K562 (cell line): ENCODE measurements around the gene USP2. TPM values are rescaled to one million over a fixed set of nuclear protein-coding genes. Genes with fewer than 3 reads are reported as not detected.

Experiments
- ATAC-seq: fragments of 200-7000 bp; cut with Tn5 transposase; 3 replicates; pipeline ENCODE4 v1.9.1; 2020; ENCODE audit warnings: moderate library complexity
- BruUV-seq: library from RNA; stranded (reverse); fragments of 400-500 nt; replicated peaks from 2 replicates; lab custom pipeline; 2021; lab: Mats Ljungman, UMichigan
- CTCF ChIA-PET: fragments of 300-600 bp; formaldehyde crosslinking; extraction: SDS; loops from one replicate; lab custom pipeline; 2021; ENCODE audit warnings: low intra/inter-chr PET ratio; lab: Yijun Ruan, JAX
- POLR2A ChIA-PET: fragments of 300-600, 350-650 bp; sonication (Branson Sonifier 250); formaldehyde crosslinking; extraction: SDS; loops from one replicate; lab custom pipeline; 2021; ENCODE audit warnings: antibody characterized with exemption, inconsistent platforms; lab: Yijun Ruan, JAX
- DNase-seq, 4 experiments: peaks; one replicate each; pipeline versions ENCODE4 v3.0.0 to v3.0.0-alpha.2; 2011 to 2018; ENCODE audit warnings: low spot score in 3 of 4, mixed read lengths in 3 of 4; ENCODE audit errors: extremely low read depth in 1 of 4
- FAIRE-seq: peaks from 2 replicates; lab custom pipeline; 2011; peaks lifted over from hg19 to GRCh38; lab: Jason Lieb, UNC
- H2AFZ ChIP-seq: 2 replicates; pipeline ENCODE4 v1.6.0; 2011; ENCODE audit warnings: low read depth, low read length, control low read depth, inconsistent platforms
- H3K27ac ChIP-seq: fragments of 200-600 bp; 3 replicates; pipeline ENCODE4 v1.8.0; 2011; ENCODE audit warnings: low read depth, mild to moderate bottlenecking, control low read depth, inconsistent platforms, low read length, moderate library complexity, mixed read lengths; ENCODE audit errors: extremely low read depth
- H3K27me3 ChIP-seq, 2 experiments: fragments of 300-600 bp in 1 of 2; 2 replicates in 1 of 2; 3 replicates in 1 of 2; pipeline versions ENCODE4 v1.6.0 to v1.8.0; 2011; ENCODE audit warnings: inconsistent platforms in 2 of 2, low read length in 2 of 2, mild to moderate bottlenecking in 1 of 2, mixed read lengths in 1 of 2, moderate library complexity in 1 of 2; ENCODE audit not compliant: control insufficient read depth in 2 of 2, insufficient read depth in 2 of 2
- H3K36me3 ChIP-seq: fragments of 300-600 bp; 3 replicates; pipeline ENCODE4 v1.8.0; 2011; ENCODE audit warnings: mild to moderate bottlenecking, low read length, inconsistent platforms; ENCODE audit not compliant: control insufficient read depth, insufficient read depth
- H3K4me1 ChIP-seq, 2 experiments: fragments of 200-600 bp in 1 of 2; replicated peaks in 1 of 2; 2 replicates in 1 of 2; 3 replicates in 1 of 2; pipeline versions ENCODE4 v1.5.1 to v1.8.0; 2011; ENCODE audit warnings: inconsistent platforms in 2 of 2, low read length in 2 of 2, mild to moderate bottlenecking in 1 of 2, mixed read lengths in 1 of 2, moderate library complexity in 1 of 2; ENCODE audit not compliant: control insufficient read depth in 2 of 2, insufficient read depth in 2 of 2
- H3K4me2 ChIP-seq: 2 replicates; pipeline ENCODE4 v1.6.1; 2011; ENCODE audit warnings: low read length, control low read depth, inconsistent platforms, mixed read lengths; ENCODE audit not compliant: insufficient read depth
- H3K4me3 ChIP-seq: fragments of 200-600 bp; sonication (generic), shearing (Covaris generic); 2 replicates; pipeline ENCODE4 v1.5.1; 2016; ENCODE audit warnings: control low read depth, inconsistent platforms
- H3K79me2 ChIP-seq: fragments of 200-600 bp; 3 replicates; pipeline ENCODE4 v1.8.0; 2011; ENCODE audit warnings: low read length, inconsistent platforms; ENCODE audit not compliant: control insufficient read depth, insufficient read depth
- H3K9ac ChIP-seq, 2 experiments: 2 replicates each; pipeline versions ENCODE4 v1.6.0 to v1.6.1; 2011; ENCODE audit warnings: low read depth in 2 of 2, low read length in 2 of 2, control low read depth in 1 of 2, inconsistent platforms in 1 of 2, mild to moderate bottlenecking in 1 of 2, mixed read lengths in 1 of 2; ENCODE audit not compliant: insufficient read depth in 1 of 2
- H3K9me1 ChIP-seq: one replicate; pipeline ENCODE4 v1.6.0; 2011; ENCODE audit warnings: inconsistent platforms, mild to moderate bottlenecking, low read length, moderate library complexity; ENCODE audit not compliant: control insufficient read depth, insufficient read depth
- H3K9me3 ChIP-seq: replicated peaks from 2 replicates; pipeline ENCODE4 v1.5.1; 2011; ENCODE audit warnings: low read depth, low read length, inconsistent platforms; ENCODE audit not compliant: control insufficient read depth, insufficient read depth
- H4K20me1 ChIP-seq: replicated peaks from 2 replicates; pipeline ENCODE4 v1.6.1; 2011; ENCODE audit warnings: low read length, inconsistent platforms, mixed read lengths; ENCODE audit not compliant: control insufficient read depth, insufficient read depth
- ARNT ChIP-seq, 2 experiments: fragments of 450-650 bp; IDR thresholded peaks; 2 replicates each; pipeline ENCODE4 v1.6.1; 2016; ENCODE audit warnings: mild to moderate bottlenecking in 1 of 2
- C11orf30 ChIP-seq: fragments of 450-650 bp; IDR thresholded peaks from 2 replicates; pipeline ENCODE4 v1.6.1; 2016; ENCODE audit warnings: low read depth, mild to moderate bottlenecking
- CHD4 ChIP-seq: fragments of 200-600 bp; sonication (generic); IDR thresholded peaks from 3 replicates; pipeline ENCODE4 v1.6.1; 2012; ENCODE audit warnings: low read depth, mild to moderate bottlenecking, mixed read lengths, low read length, inconsistent platforms; ENCODE audit not compliant: insufficient read depth, insufficient replicate concordance, poor library complexity, severe bottlenecking
- E2F3 ChIP-seq: fragments of 250-450 bp; sonication (Bioruptor Pico); IDR thresholded peaks from 2 replicates; pipeline ENCODE4 v1.4.0; 2020; ENCODE audit warnings: mild to moderate bottlenecking
- FOS ChIP-seq: IDR thresholded peaks from 3 replicates; pipeline ENCODE4 v1.6.1; 2011; ENCODE audit not compliant: insufficient read length; ENCODE audit errors: extremely low read depth
- HMG20A ChIP-seq: fragments of 450-650 bp; formaldehyde crosslinking; conservative IDR thresholded peaks from 2 replicates; pipeline ENCODE4 v1.4.0; 2020; ENCODE audit warnings: mild to moderate bottlenecking, mixed read lengths
- KDM1A ChIP-seq, 2 experiments: fragments of 450-650 bp; IDR thresholded peaks; 2 replicates each; pipeline ENCODE4 v1.6.1; 2016; ENCODE audit warnings: mild to moderate bottlenecking in 2 of 2
- NBN ChIP-seq: fragments of 450-650 bp; IDR thresholded peaks from 2 replicates; pipeline ENCODE4 v1.6.1; 2016; ENCODE audit warnings: low read depth, mild to moderate bottlenecking
- PYGO2 ChIP-seq: fragments of 450-650 bp; IDR thresholded peaks from 2 replicates; pipeline ENCODE4 v1.6.1; 2016; ENCODE audit warnings: mild to moderate bottlenecking, missing genetic modification characterization, moderate library complexity, missing compliant biosample characterization
- RBM15 ChIP-seq: fragments of 200-400 bp; formaldehyde crosslinking; IDR thresholded peaks from 2 replicates; pipeline ENCODE4 v1.6.1; 2018; ENCODE audit warnings: mild to moderate bottlenecking, low read length, moderate library complexity; ENCODE audit not compliant: insufficient read depth
- RBM25 ChIP-seq: fragments of 200-400 bp; formaldehyde crosslinking; IDR thresholded peaks from 2 replicates; pipeline ENCODE4 v1.6.1; 2018; ENCODE audit warnings: low read length, low read depth, moderate library complexity; ENCODE audit not compliant: severe bottlenecking
- SIRT6 ChIP-seq: IDR thresholded peaks from one replicate; pipeline ENCODE4 v1.6.1; 2012; ENCODE audit warnings: low read depth, mild to moderate bottlenecking, control low read depth, inconsistent platforms, low read length, moderate library complexity
- SRSF7 ChIP-seq: fragments of 200-400 bp; formaldehyde crosslinking; optimal IDR thresholded peaks from 2 replicates; pipeline ENCODE3; 2017; ENCODE audit warnings: mild to moderate bottlenecking, low read depth, low read length
- TAF1 ChIP-seq: IDR thresholded peaks from 2 replicates; pipeline ENCODE4 v1.6.1; 2011; ENCODE audit warnings: mild to moderate bottlenecking, low read length, moderate library complexity; ENCODE audit not compliant: insufficient read depth, control insufficient read depth, severe bottlenecking; ENCODE audit errors: extremely low read depth
- ZBTB26 ChIP-seq: fragments of 450-650 bp; formaldehyde crosslinking; IDR thresholded peaks from 2 replicates; pipeline ENCODE4 v1.4.0; 2022; ENCODE audit warnings: missing genetic modification characterization
- ZFP36 ChIP-seq: fragments of 150-350 bp; IDR thresholded peaks from 2 replicates; pipeline ENCODE4 v1.6.1; 2018; ENCODE audit warnings: low read length, low read depth; ENCODE audit not compliant: partially characterized antibody
- ZKSCAN8 ChIP-seq: fragments of 200-800 bp; sonication (Bioruptor generic); IDR thresholded peaks from 2 replicates; pipeline ENCODE4 v1.6.1; 2016; ENCODE audit warnings: missing genetic modification characterization, missing compliant biosample characterization
- ZNF316 ChIP-seq: fragments of 450-650 bp; IDR thresholded peaks from 2 replicates; pipeline ENCODE4 v1.6.1; 2016
- ZNF408 ChIP-seq: fragments of 250-450 bp; sonication (Bioruptor Pico); IDR thresholded peaks from 2 replicates; pipeline ENCODE4 v1.4.0; 2020; ENCODE audit warnings: low read depth, mild to moderate bottlenecking, moderate library complexity
- ZNF766 ChIP-seq: fragments of 200-800 bp; sonication (Bioruptor generic); conservative IDR thresholded peaks from 2 replicates; pipeline ENCODE4 v1.6.1; 2016; ENCODE audit warnings: missing genetic modification characterization, missing compliant biosample characterization
- ZNF77 ChIP-seq: fragments of 250-450 bp; sonication (Bioruptor Pico); IDR thresholded peaks from 2 replicates; pipeline ENCODE4 v1.5.0; 2020
- ZNF79 ChIP-seq: fragments of 250-450 bp; sonication (Bioruptor Pico); IDR thresholded peaks from 2 replicates; pipeline ENCODE4 v1.4.0; 2020; ENCODE audit warnings: low read depth, mild to moderate bottlenecking, moderate library complexity
- WGBS: fragments of 100-300 bp; shearing (Covaris generic); methylation state at CpG from one replicate; pipeline ENCODE4 v1.1.6; 2016; ENCODE audit warnings: low coverage, mixed read lengths; ENCODE audit not compliant: insufficient coverage; ENCODE audit errors: missing lambda C conversion rate; 5-methylcytosine and 5-hydroxymethylcytosine counted together
- in situ Hi-C: fragments of 300-500 bp; cut with MboI; formaldehyde crosslinking; loops from 4 replicates; pipeline ENCODE4 v1.15.0; 2018; ENCODE audit warnings: inconsistent platforms, mixed read lengths
- intact Hi-C: fragments of 100-400 bp; cut with micrococcal nuclease; formaldehyde crosslinking; loops from 2 replicates; pipeline ENCODE4 v1.14.2; 2022
- polyA plus RNA-seq, 8 experiments: library from polyadenylated mRNA; depleted of rRNA in 4 of 8; stranded (reverse) in 5 of 8; unstranded in 3 of 8; fragments of >200 nt; fragmentation: Nextera tagmentation in 2 of 8; fragmentation: Illumina TruSeq in 1 of 8; extraction: Ambion mirVana in 2 of 8; extraction: Trizol in 1 of 8; gene quantifications; 2 replicates each; pipeline versions ENCODE4 v1.2.1 to v1.2.3, GENCODE V29; 2011 to 2014; ENCODE audit warnings: inconsistent platforms in 1 of 8, missing spikeins in 1 of 8
- total RNA-seq, 7 experiments: library from RNA; depleted of rRNA in 6 of 7; stranded (reverse); fragments of >200 nt in 6 of 7; fragmentation: Illumina TruSeq in 2 of 7; extraction: Trizol in 2 of 7; gene quantifications; 2 replicates each; pipeline versions ENCODE4 v1.2.1 to v1.2.3, GENCODE V29; 2011 to 2021; ENCODE audit warnings: low replicate concordance in 1 of 7

The USP2 gene
- total and polyA plus RNA-seq, 9 of the 15 experiments (the other 6 are each of a cell fraction or from before 2014, with no cell fraction given) = 2.8 to 16.9 (median 3.9) TPM

DNA sequence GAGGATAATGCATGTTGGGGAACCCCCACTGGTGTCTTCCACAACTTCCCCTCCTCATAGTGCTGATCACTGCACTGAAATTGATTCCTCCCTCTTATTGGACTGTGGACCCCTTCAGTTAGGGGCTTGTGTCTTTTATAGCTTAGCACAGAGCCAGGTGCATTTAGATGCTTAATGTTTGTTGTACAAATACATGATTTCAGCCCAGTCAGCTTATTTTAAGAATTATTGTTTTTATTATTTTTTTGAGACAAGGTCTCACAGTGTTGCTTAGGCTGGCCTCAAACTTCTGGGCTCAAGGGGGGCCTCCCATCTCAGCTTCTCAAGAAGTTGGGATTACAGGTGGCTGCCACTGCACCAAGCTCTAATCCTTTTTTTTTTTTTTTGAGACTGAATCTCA lies 33.2 kb upstream of the USP2 start (continued):
- TF ChIP-seq ZNF766 (CRISPR knock-in tag) = no peak
- no peak for TF ChIP-seq SIRT6
- TF ChIP-seq ZFP36 = no peak
- no peak for TF ChIP-seq ARNT (IDR thresholded peaks at IDR 0.05)
- TF ChIP-seq HMG20A (CRISPR knock-in tag) = no peak
- TF ChIP-seq ZNF77 (CRISPR knock-in tag) = no peak
- no peak for TF ChIP-seq NBN
- peak; percentile 56 for TF ChIP-seq C11orf30
- TF ChIP-seq ZNF408 (CRISPR knock-in tag) = no peak
- TF ChIP-seq ZKSCAN8 (CRISPR knock-in tag) = no peak
- no peak for TF ChIP-seq E2F3 (CRISPR knock-in tag)
- no peak for TF ChIP-seq SRSF7
- no peak for TF ChIP-seq ZNF79 (CRISPR knock-in tag)
- peak; percentile 76 for TF ChIP-seq ZNF316
- TF ChIP-seq TAF1 = no peak

DNA sequence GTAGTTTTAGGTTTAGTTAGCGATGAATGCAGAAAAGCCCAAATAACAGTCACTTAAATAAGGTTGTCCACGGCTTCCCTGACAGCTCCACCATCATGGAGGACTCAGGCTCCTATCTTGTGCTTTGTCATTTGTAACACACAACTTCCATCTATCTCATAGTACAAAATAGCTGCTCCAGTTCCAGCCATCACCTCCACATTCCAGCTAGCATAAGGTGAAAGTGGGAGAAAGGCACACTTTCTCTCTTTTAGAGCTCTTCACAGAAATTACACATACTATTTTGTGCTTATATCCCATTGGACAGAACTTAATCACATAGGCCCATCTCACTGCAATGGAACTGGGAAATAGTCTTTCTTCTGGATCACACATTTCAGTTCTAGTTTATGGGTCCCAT lies 32.8 kb upstream of the USP2 start:
- ATAC-seq = no peak
- ChIA-PET CTCF (no interaction called here), POLR2A (interaction anchor here (0.9 kb wide), 3 partner anchors 10 to 27 kb away, joined by 3 read pairs; no protein-coding TSS in a partner anchor)
- H3K4me2 ChIP-seq = no peak overlapping the region
- in situ Hi-C loops = no loop called here
- no TSS peak for BruUV-seq
- FAIRE-seq = no peak
- H2AFZ ChIP-seq = no peak overlapping the region
- no peaks in the 10 kb centered on the region for H3K9me3 ChIP-seq
- no peak overlapping the region for H3K4me3 ChIP-seq
- no peaks in the 10 kb centered on the region for H3K4me1 ChIP-seq
- H3K27me3 ChIP-seq = no peaks in the 10 kb centered on the region
- no peaks in the 10 kb centered on the region for H4K20me1 ChIP-seq
- peak; percentile 79 for TF ChIP-seq RBM25
- no peak for TF ChIP-seq PYGO2 (tag)
- TF ChIP-seq KDM1A (IDR thresholded peaks at IDR 0.05) = no peak
- TF ChIP-seq ZBTB26 (CRISPR knock-in tag) = no peak
- no peak for TF ChIP-seq CHD4
- TF ChIP-seq RBM15 = no peak
- no peak for TF ChIP-seq FOS
- WGBS = 39% methylated on average over 2 of the region's 2 CpGs
- H3K36me3 ChIP-seq = no peaks in the 10 kb centered on the region
- no peak for DNase-seq
- no peaks in the 10 kb centered on the region for H3K9me1 ChIP-seq
- H3K27ac ChIP-seq = no peak overlapping the region
- no peaks in the 10 kb centered on the region for H3K79me2 ChIP-seq
- intact Hi-C loops = no loop called here
- H3K9ac ChIP-seq = no peak overlapping the region
